OCI-LY7 (cell line): ENCODE measurements around the gene NGEF. TPM values are rescaled to one million over a fixed set of nuclear protein-coding genes. Genes with fewer than 3 reads are reported as not detected.

Source experiments
- BruUV-seq: library from RNA; stranded (reverse); fragments of 400-500 nt; replicated peaks from 2 replicates; lab custom pipeline; 2021; lab: Mats Ljungman, UMichigan
- CTCF ChIA-PET: fragments of 300-600 bp; sonication (Branson Sonifier 250); formaldehyde crosslinking; loops from one replicate; lab custom pipeline; 2022; ENCODE audit warnings: antibody characterized with exemption; ENCODE audit not compliant: unreplicated experiment; lab: Charles Lee
- POLR2A ChIA-PET: fragments of 300-600 bp; sonication (Branson Sonifier 250); formaldehyde crosslinking; loops from one replicate; lab custom pipeline; 2022; ENCODE audit warnings: antibody characterized with exemption; lab: Charles Lee
- DNase-seq: peaks from one replicate; pipeline ENCODE4 v3.0.0-alpha.2; 2015; ENCODE audit warnings: low spot score
- H2AFZ ChIP-seq: fragments of 200-600 bp; sonication (generic), shearing (Covaris generic); 2 replicates; pipeline ENCODE4 v1.6.1; 2014; ENCODE audit warnings: mild to moderate bottlenecking, antibody characterized with exemption, low read length, moderate library complexity
- H3K27ac ChIP-seq: fragments of 200-600 bp; sonication (generic); 2 replicates; pipeline ENCODE4 v1.5.1; 2014; ENCODE audit warnings: mixed run types, low read depth, mild to moderate bottlenecking, moderate library complexity, low read length, inconsistent platforms; ENCODE audit not compliant: poor library complexity, severe bottlenecking
- H3K36me3 ChIP-seq: fragments of 200-600 bp; sonication (generic); 2 replicates; pipeline ENCODE4 v1.6.1; 2014; ENCODE audit warnings: mild to moderate bottlenecking, antibody characterized with exemption, low read length, moderate library complexity, mixed read lengths; ENCODE audit not compliant: insufficient read depth
- H3K4me1 ChIP-seq: fragments of 200-600 bp; sonication (generic); 2 replicates; pipeline ENCODE4 v1.5.1; 2014; ENCODE audit warnings: mild to moderate bottlenecking, low read length; ENCODE audit not compliant: insufficient read depth, poor library complexity, severe bottlenecking
- H3K4me2 ChIP-seq: fragments of 200-600 bp; sonication (generic); 2 replicates; pipeline ENCODE4 v1.6.1; 2014; ENCODE audit warnings: mild to moderate bottlenecking, low read length
- H3K4me3 ChIP-seq: fragments of 200-600 bp; sonication (generic); 2 replicates; pipeline ENCODE4 v1.5.1; 2014; ENCODE audit warnings: mild to moderate bottlenecking, low read depth, low read length; ENCODE audit not compliant: poor library complexity, severe bottlenecking
- H3K79me2 ChIP-seq: fragments of 200-600 bp; sonication (generic); 2 replicates; pipeline ENCODE4 v1.6.1; 2016; ENCODE audit warnings: low read depth, mild to moderate bottlenecking, low read length, moderate library complexity, mixed read lengths; ENCODE audit not compliant: insufficient read depth
- H3K9me2 ChIP-seq: fragments of 200-600 bp; sonication (generic); 2 replicates; pipeline ENCODE4 v1.6.1; 2016; ENCODE audit warnings: mild to moderate bottlenecking, low read length, mixed read lengths; ENCODE audit not compliant: insufficient read depth
- H3K9me3 ChIP-seq: fragments of 200-600 bp; sonication (generic); 2 replicates; pipeline ENCODE4 v1.6.1; 2014; ENCODE audit warnings: mild to moderate bottlenecking, mixed run types, low read length, mixed read lengths
- H4K20me1 ChIP-seq: fragments of 200-600 bp; sonication (generic); 2 replicates; pipeline ENCODE4 v1.6.1; 2014; ENCODE audit warnings: mild to moderate bottlenecking, antibody characterized with exemption, low read length, moderate library complexity, mixed read lengths; ENCODE audit not compliant: insufficient read depth
- EZH2phosphoT487 ChIP-seq: fragments of 200-600 bp; sonication (generic); IDR thresholded peaks from 2 replicates; pipeline ENCODE4 v1.6.1; 2018; ENCODE audit warnings: low read depth, borderline replicate concordance, mild to moderate bottlenecking, mixed run types, antibody characterized with exemption, low read length, moderate library complexity, mixed read lengths
- intact Hi-C: fragments of 100-400 bp; cut with micrococcal nuclease; formaldehyde crosslinking; loops from one replicate; pipeline ENCODE4 v1.10.0; 2022; ENCODE audit not compliant: unreplicated experiment
- total RNA-seq, 2 experiments: library from RNA; depleted of rRNA in 1 of 2; stranded (reverse); fragments of >200 nt in 1 of 2; shearing (Covaris generic) in 1 of 2; gene quantifications; 2 replicates each; pipeline ENCODE4 v1.2.3, GENCODE V29; 2014 to 2022
- TF ChIP-seq, protein P1 (sequence below): fragments of 200-600 bp; sonication (generic); conservative IDR thresholded peaks from 2 replicates; pipeline ENCODE4 v1.5.1; 2014; ENCODE audit warnings: mild to moderate bottlenecking, antibody characterized with exemption, low read length, moderate library complexity, mixed read lengths

The NGEF gene
- total RNA-seq, 2 experiments from 2014 or later, result 0.82 TPM; not detected in 1

DNA sequence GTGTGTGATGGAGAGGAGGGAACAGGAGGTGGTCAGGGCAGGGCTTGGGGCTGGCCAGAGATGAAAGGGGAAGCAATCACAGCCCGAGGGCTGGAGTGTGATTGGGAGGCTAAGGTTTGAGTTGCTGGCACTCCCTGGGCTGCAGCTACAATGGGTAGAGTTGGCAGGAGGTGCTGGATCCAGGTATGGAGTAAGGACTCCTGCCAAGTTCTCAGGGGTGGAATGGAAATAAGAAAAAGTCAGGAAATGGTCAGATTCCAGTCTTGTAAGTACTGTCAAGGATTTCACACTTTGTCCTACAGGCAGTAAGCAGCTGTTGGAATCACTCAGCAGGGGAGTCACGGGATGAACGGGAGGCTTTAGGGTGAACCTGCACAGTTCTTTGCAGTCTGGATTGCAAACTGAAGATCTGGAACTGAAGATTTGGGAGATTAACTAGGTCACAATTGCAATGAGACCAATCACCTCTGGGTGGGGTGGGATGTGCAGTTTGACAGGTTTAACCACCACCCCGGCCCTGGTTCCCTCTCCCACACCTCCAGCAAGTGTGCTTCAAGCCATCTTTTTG lies 36.2 kb upstream of the NGEF start:
- peak; percentile 38 for DNase-seq
- intact Hi-C loops, result no loop called here
- H3K9me2 ChIP-seq, result no peaks in the 10 kb centered on the region
- H3K4me1 ChIP-seq, result no peaks in the 10 kb centered on the region
- no peak overlapping the region for H2AFZ ChIP-seq
- POLR2A ChIA-PET, result interaction anchor here (0.7 to 0.8 kb wide), 2 partner anchors 201 to 251 kb away, joined by 3 read pairs; no protein-coding TSS in a partner anchor
- no peak overlapping the region for H3K4me3 ChIP-seq
- H3K4me2 ChIP-seq, result no peak overlapping the region
- no peaks in the 10 kb centered on the region for H3K79me2 ChIP-seq
- H3K27ac ChIP-seq, result no peak overlapping the region
- TF ChIP-seq, protein P1, sequence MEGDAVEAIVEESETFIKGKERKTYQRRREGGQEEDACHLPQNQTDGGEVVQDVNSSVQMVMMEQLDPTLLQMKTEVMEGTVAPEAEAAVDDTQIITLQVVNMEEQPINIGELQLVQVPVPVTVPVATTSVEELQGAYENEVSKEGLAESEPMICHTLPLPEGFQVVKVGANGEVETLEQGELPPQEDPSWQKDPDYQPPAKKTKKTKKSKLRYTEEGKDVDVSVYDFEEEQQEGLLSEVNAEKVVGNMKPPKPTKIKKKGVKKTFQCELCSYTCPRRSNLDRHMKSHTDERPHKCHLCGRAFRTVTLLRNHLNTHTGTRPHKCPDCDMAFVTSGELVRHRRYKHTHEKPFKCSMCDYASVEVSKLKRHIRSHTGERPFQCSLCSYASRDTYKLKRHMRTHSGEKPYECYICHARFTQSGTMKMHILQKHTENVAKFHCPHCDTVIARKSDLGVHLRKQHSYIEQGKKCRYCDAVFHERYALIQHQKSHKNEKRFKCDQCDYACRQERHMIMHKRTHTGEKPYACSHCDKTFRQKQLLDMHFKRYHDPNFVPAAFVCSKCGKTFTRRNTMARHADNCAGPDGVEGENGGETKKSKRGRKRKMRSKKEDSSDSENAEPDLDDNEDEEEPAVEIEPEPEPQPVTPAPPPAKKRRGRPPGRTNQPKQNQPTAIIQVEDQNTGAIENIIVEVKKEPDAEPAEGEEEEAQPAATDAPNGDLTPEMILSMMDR, result peak; percentile 50; the same call in 1 of the 2 replicates
- TF ChIP-seq EZH2phosphoT487, result no peak
- CTCF ChIA-PET, result interaction anchor here (1.3 kb wide), 1 partner anchor 11 kb away, joined by 4 read pairs; the partner anchor contains the start of gene INPP5D
- BruUV-seq, result no TSS peak
- H3K36me3 ChIP-seq, result no peaks in the 10 kb centered on the region
- H4K20me1 ChIP-seq, result no peaks in the 10 kb centered on the region
- no peaks in the 10 kb centered on the region for H3K9me3 ChIP-seq

DNA sequence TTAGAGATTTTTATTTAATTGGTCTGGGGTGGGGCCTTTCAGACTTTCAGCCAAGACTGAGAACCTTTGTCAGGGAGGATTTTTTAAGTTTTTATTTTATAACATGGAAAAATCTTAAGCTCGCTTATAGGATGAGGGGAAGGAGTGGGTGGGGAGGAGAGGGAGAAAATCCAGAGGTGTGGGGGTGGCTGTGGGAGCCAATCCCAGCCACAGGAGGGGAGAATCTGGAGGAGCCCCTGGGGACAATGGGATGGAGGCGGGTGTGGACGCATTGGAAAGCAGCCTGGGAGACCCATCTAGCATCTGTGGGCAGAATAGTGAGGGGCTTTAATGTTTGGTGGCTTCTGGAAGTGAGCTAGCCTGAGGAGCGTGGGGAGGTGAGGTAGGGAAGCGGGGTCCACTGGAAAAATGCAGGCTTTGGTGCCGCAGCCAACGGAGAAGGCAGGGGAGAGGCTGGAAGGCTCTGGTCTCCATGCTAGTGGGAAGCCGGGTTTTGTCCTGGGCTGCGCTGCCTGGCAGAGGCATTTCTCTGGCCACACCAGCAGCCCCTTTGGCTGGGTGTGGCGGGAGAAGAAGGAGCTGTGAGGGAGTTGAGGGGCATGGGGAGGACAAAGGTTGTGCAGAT lies 35.6 kb upstream of the NGEF start:
- no peaks in the 10 kb centered on the region for H3K4me1 ChIP-seq
- no peak for DNase-seq
- no peaks in the 10 kb centered on the region for H3K79me2 ChIP-seq
- intact Hi-C loops, result no loop called here
- ChIA-PET POLR2A (interaction anchor here (0.6 to 0.9 kb wide), 2 partner anchors 12 to 151 kb away, joined by 3 read pairs; no protein-coding TSS in a partner anchor), CTCF (interaction anchor here (1.3 kb wide), 1 partner anchor 11 kb away, joined by 4 read pairs; the partner anchor contains the start of gene INPP5D)
- no peak overlapping the region for H3K4me2 ChIP-seq
- no peak overlapping the region for H3K4me3 ChIP-seq
- no peaks in the 10 kb centered on the region for H3K9me3 ChIP-seq
- H4K20me1 ChIP-seq, result no peaks in the 10 kb centered on the region
- H3K27ac ChIP-seq, result no peak overlapping the region
- no peaks in the 10 kb centered on the region for H3K9me2 ChIP-seq
- H3K36me3 ChIP-seq, result no peaks in the 10 kb centered on the region
- TF ChIP-seq, protein P1, result no peak
- no peak for TF ChIP-seq EZH2phosphoT487
- no TSS peak for BruUV-seq
- H2AFZ ChIP-seq, result no peak overlapping the region

DNA sequence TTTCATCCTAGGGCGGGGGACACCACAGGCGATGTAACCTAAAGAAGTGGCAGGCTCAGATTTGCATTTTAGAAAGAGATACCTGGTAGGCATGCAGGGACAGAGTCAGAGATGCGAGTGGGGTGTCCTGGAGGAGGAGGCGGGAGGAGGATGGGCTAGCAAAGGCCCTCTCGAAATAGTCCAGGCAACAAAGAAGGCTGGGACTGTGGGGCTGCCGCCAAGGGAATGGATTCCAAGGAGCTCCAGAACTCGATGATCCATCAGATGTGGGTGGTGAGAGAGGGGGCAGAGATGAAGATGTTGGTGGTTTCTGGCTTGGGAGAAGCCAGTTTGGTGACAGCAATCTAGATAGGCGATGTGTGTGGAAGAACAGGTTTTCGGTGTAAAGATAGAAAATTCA lies 34.6 kb upstream of the NGEF start:
- POLR2A ChIA-PET, result interaction anchor here (0.9 kb wide), 1 partner anchor 11 kb away, joined by 3 read pairs; no protein-coding TSS in a partner anchor
- intact Hi-C loops, result no loop called here
- BruUV-seq, result no TSS peak

More for the DNA sequence above, 34.6 kb upstream of the NGEF start:
- CTCF ChIA-PET, result no interaction called here
- Histone ChIP-seq H3K4me1 (no peaks in the 10 kb centered on the region), H3K79me2 (no peaks in the 10 kb centered on the region), H3K9me2 (no peaks in the 10 kb centered on the region), H3K9me3 (no peaks in the 10 kb centered on the region), H4K20me1 (no peaks in the 10 kb centered on the region), H3K4me2 (no peak overlapping the region), H3K27ac (no peak overlapping the region), H3K36me3 (no peaks in the 10 kb centered on the region), H2AFZ (no peak overlapping the region), H3K4me3 (no peak overlapping the region)
- no peak for DNase-seq
- TF ChIP-seq, protein P1, result no peak
- TF ChIP-seq EZH2phosphoT487, result no peak
